Uterus (tissue), 4 donors: Measurements from ENCODE around the gene NEURL1. TPM values are rescaled to one million over a fixed set of nuclear protein-coding genes. Genes with fewer than 3 reads are reported as not detected.
"Not testable (repeated sequence)": the region's sequence is repeated elsewhere in the genome, so short reads cannot be mapped to it uniquely, and the experiment has no call there.

Experiments
- DNase-seq, 2 donors: peaks; one replicate each; pipeline ENCODE4 v3.0.0-alpha.2; 2019 to 2020
- H3K27ac ChIP-seq, 2 donors: fragments of 200-600 bp; sonication (generic); 1 replicate in 1 of 2; 2 replicates in 1 of 2; pipeline ENCODE4 v1.5.1; 2016 to 2018
- H3K27me3 ChIP-seq, 2 donors: fragments of 200-600 bp; sonication (generic); one replicate each; pipeline ENCODE4 v1.5.1; 2018 to 2019; ENCODE audit warnings: control low read depth in 1 of 2
- H3K36me3 ChIP-seq, 2 donors: fragments of 200-600 bp; sonication (generic); one replicate each; pipeline ENCODE4 v1.5.1; 2019; ENCODE audit warnings: control low read depth in 1 of 2
- H3K4me1 ChIP-seq, 2 donors: fragments of 200-600 bp; sonication (generic); one replicate each; pipeline ENCODE4 v1.5.1; 2018 to 2019; ENCODE audit warnings: control low read depth in 1 of 2
- H3K4me3 ChIP-seq, 2 donors: fragments of 200-600 bp; sonication (generic); 1 replicate in 1 of 2; 2 replicates in 1 of 2; pipeline ENCODE4 v1.5.1; 2018 to 2019; ENCODE audit warnings: mild to moderate bottlenecking in 1 of 2
- H3K9me3 ChIP-seq, 2 donors: fragments of 200-600 bp; sonication (generic); one replicate each; pipeline ENCODE4 v1.5.1; 2019; ENCODE audit warnings: control low read depth in 1 of 2
- CTCF ChIP-seq, 4 experiments: fragments of 200-600 bp in 2 of 4; fragments of 450-650 bp in 2 of 4; sonication (generic) in 2 of 4; IDR thresholded peaks; one replicate each; pipeline ENCODE4 v1.5.1; 2016 to 2019; ENCODE audit warnings: antibody characterized with exemption in 4 of 4, mild to moderate bottlenecking in 2 of 4, moderate library complexity in 1 of 4
- POLR2A ChIP-seq, 2 donors: fragments of 450-650 bp; IDR thresholded peaks; one replicate each; pipeline ENCODE4 v1.6.1; 2016; ENCODE audit warnings: antibody characterized with exemption in 2 of 2, mild to moderate bottlenecking in 1 of 2, moderate library complexity in 1 of 2
- intact Hi-C: fragments of 100-400 bp; cut with DNase I; formaldehyde crosslinking; loops from one replicate; pipeline ENCODE4 v1.15.1; 2023; ENCODE audit warnings: low total_unique reads
- total RNA-seq, 4 donors: library from RNA; depleted of rRNA in 3 of 4; stranded (reverse); fragments of >200 nt in 3 of 4; gene quantifications; one replicate each; pipeline versions ENCODE4 v1.1.0 to v1.2.4, GENCODE V29; 2014 to 2023
- donor health status: DM: yes; HTN: yes; CAD: no.

Gene NEURL1
- total RNA-seq, 4 donors from 2014 or later = 3.8 to 46.1 (median 14.1) TPM

GRCh38 chr10:103478671-103479070, 14.8 kb upstream of the NEURL1 start:
- no peaks in the 10 kb centered on the region for H3K27me3 ChIP-seq
- DNase-seq = no peak
- no peak overlapping the region for H3K27ac ChIP-seq
- H3K36me3 ChIP-seq = no peaks in the 10 kb centered on the region
- H3K4me3 ChIP-seq = no peak overlapping the region
- intact Hi-C loops = no loop called here
- TF ChIP-seq POLR2A (IDR thresholded peaks at IDR 0.05) = no peak
- no peaks in the 10 kb centered on the region for H3K4me1 ChIP-seq
- H3K9me3 ChIP-seq = no peaks in the 10 kb centered on the region

- H3K4me1 ChIP-seq = no peaks in the 10 kb centered on the region
- intact Hi-C loops = no loop called here
- H3K27ac ChIP-seq = no peak within 1 kb of the TSS
- no peak for DNase-seq
- H3K27me3 ChIP-seq = no peaks in the 10 kb centered on the region
- no peak for TF ChIP-seq CTCF (IDR thresholded peaks at IDR 0.05)
- TF ChIP-seq POLR2A (IDR thresholded peaks at IDR 0.05) = no peak
- no peak within 1 kb of the TSS for H3K4me3 ChIP-seq
- no peaks in the 10 kb centered on the region for H3K9me3 ChIP-seq
- H3K36me3 ChIP-seq = no peaks in the 10 kb centered on the region
Observed at GRCh38 chr10:103479135-103479534, 14.4 kb upstream of the NEURL1 start, which contains the start of gene CALHM3. Gene CALHM3, minus strand, starts transcription at chr10:103479240. Its CDS starts 208 bp downstream, at chr10:103479032.

- Histone ChIP-seq H3K4me1 (peaks cover 0 to 4% of the 10 kb centered on the region in 2 donors), H3K27ac (no peak overlapping the region), H3K36me3 (no peaks in the 10 kb centered on the region), H3K4me3 (no peak overlapping the region), H3K9me3 (no peaks in the 10 kb centered on the region), H3K27me3 (no peaks in the 10 kb centered on the region)
- TF ChIP-seq POLR2A (IDR thresholded peaks at IDR 0.05) (no peak), CTCF (IDR thresholded peaks at IDR 0.05) (no peak)
- intact Hi-C loops = loop anchor here (5.0 to 10.0 kb wide), 2 partner anchors 63 to 204 kb away; no protein-coding TSS in a partner anchor
- DNase-seq = no peak
Observed at GRCh38 chr10:103480521-103480920, 13.0 kb upstream of the NEURL1 start.

- Histone ChIP-seq H3K27me3 (no peaks in the 10 kb centered on the region), H3K9me3 (no peaks in the 10 kb centered on the region), H3K4me3 (no peak overlapping the region), H3K4me1 (peaks cover 0 to 4% of the 10 kb centered on the region in 2 donors), H3K27ac (peak overlapping the region in 1 of 2 donors; percentile 17), H3K36me3 (no peaks in the 10 kb centered on the region)
- peak; percentile 56 to 78 (median 61) for TF ChIP-seq CTCF (IDR thresholded peaks at IDR 0.05)
- TF ChIP-seq POLR2A (IDR thresholded peaks at IDR 0.05) = no peak
- no peak for DNase-seq
- intact Hi-C loops = loop anchor here (5.0 to 10.0 kb wide), 2 partner anchors 65 to 203 kb away; no protein-coding TSS in a partner anchor
Observed at GRCh38 chr10:103481974-103482531, 11.5 kb upstream of the NEURL1 start.

GRCh38 chr10:103486635-103487409, 6.7 kb upstream of the NEURL1 start:
- H3K9me3 ChIP-seq, H3K4me1 ChIP-seq, H3K27me3 ChIP-seq, H3K4me3 ChIP-seq, H3K36me3 ChIP-seq: not testable (repeated sequence)
- peak overlapping the region; percentile 57 to 85 for H3K27ac ChIP-seq
- peak in 1 of 2 donors; percentile 66 for DNase-seq
- intact Hi-C loops = loop anchor here (10.0 kb wide), 1 partner anchor 198 kb away; no protein-coding TSS in a partner anchor

- no peaks in the 10 kb centered on the region for H3K36me3 ChIP-seq
- H3K4me1 ChIP-seq = peaks cover 4 to 7% of the 10 kb centered on the region in 2 donors
- DNase-seq = no peak
- no peaks in the 10 kb centered on the region for H3K9me3 ChIP-seq
- H3K4me3 ChIP-seq = no peak overlapping the region
- intact Hi-C loops = loop anchor here (10.0 kb wide), 1 partner anchor 197 kb away; no protein-coding TSS in a partner anchor
- TF ChIP-seq POLR2A (IDR thresholded peaks at IDR 0.05) (no peak), CTCF (IDR thresholded peaks at IDR 0.05) (no peak)
- peak overlapping the region; percentile 57 to 85 for H3K27ac ChIP-seq
- no peaks in the 10 kb centered on the region for H3K27me3 ChIP-seq
Observed at GRCh38 chr10:103487410-103487708, 6.1 kb upstream of the NEURL1 start.
